GM12878 (cell line): ENCODE measurements around the gene UPK3BL2.
"Not testable (repeated sequence)": the region's sequence is repeated elsewhere in the genome, so short reads cannot be mapped to it uniquely, and the experiment has no call there.

Experiments used
- ASH2L ChIP-seq: fragments of 300-600, 200-600 bp; sonication (generic); IDR thresholded peaks from 2 replicates; pipeline ENCODE4 v1.6.1; 2017; ENCODE audit warnings: low read depth, mild to moderate bottlenecking, borderline replicate concordance
- FOXM1 ChIP-seq: IDR thresholded peaks from 2 replicates; pipeline ENCODE4 v1.6.1; 2012; ENCODE audit warnings: low read depth, mild to moderate bottlenecking, inconsistent platforms, low read length, moderate library complexity
- NR2C2 ChIP-seq: IDR thresholded peaks from 2 replicates; pipeline ENCODE4 v1.6.1; 2011; ENCODE audit warnings: borderline replicate concordance, low read depth; ENCODE audit not compliant: control insufficient read depth, insufficient read length
- POLR2A ChIP-seq: IDR thresholded peaks from 2 replicates; pipeline ENCODE4 v1.6.1; 2011; ENCODE audit warnings: low read depth, mild to moderate bottlenecking, low read length
- POLR2AphosphoS5 ChIP-seq: IDR thresholded peaks from 2 replicates; pipeline ENCODE4 v1.6.1; 2011; ENCODE audit warnings: mild to moderate bottlenecking, low read length, inconsistent platforms
- ZZZ3 ChIP-seq: IDR thresholded peaks from 2 replicates; pipeline ENCODE4 v1.6.1; 2011; ENCODE audit warnings: low read depth; ENCODE audit not compliant: control insufficient read depth, insufficient read length
- TF ChIP-seq, protein P1 (sequence below): fragments of 450-650 bp; IDR thresholded peaks from 2 replicates; pipeline ENCODE4 v1.6.1; 2017; ENCODE audit warnings: mild to moderate bottlenecking, moderate library complexity

- not testable (repeated sequence) for TF ChIP-seq ZZZ3, POLR2AphosphoS5, POLR2A, NR2C2, ASH2L, FOXM1
- TF ChIP-seq, protein P1, sequence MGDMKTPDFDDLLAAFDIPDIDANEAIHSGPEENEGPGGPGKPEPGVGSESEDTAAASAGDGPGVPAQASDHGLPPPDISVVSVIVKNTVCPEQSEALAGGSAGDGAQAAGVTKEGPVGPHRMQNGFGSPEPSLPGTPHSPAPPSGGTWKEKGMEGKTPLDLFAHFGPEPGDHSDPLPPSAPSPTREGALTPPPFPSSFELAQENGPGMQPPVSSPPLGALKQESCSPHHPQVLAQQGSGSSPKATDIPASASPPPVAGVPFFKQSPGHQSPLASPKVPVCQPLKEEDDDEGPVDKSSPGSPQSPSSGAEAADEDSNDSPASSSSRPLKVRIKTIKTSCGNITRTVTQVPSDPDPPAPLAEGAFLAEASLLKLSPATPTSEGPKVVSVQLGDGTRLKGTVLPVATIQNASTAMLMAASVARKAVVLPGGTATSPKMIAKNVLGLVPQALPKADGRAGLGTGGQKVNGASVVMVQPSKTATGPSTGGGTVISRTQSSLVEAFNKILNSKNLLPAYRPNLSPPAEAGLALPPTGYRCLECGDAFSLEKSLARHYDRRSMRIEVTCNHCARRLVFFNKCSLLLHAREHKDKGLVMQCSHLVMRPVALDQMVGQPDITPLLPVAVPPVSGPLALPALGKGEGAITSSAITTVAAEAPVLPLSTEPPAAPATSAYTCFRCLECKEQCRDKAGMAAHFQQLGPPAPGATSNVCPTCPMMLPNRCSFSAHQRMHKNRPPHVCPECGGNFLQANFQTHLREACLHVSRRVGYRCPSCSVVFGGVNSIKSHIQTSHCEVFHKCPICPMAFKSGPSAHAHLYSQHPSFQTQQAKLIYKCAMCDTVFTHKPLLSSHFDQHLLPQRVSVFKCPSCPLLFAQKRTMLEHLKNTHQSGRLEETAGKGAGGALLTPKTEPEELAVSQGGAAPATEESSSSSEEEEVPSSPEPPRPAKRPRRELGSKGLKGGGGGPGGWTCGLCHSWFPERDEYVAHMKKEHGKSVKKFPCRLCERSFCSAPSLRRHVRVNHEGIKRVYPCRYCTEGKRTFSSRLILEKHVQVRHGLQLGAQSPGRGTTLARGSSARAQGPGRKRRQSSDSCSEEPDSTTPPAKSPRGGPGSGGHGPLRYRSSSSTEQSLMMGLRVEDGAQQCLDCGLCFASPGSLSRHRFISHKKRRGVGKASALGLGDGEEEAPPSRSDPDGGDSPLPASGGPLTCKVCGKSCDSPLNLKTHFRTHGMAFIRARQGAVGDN = not testable (repeated sequence)
Measured at GRCh38 chr7:102568620-102569019, 25.1 kb upstream of the UPK3BL2 start.
